ENCODE results near the gene ASTN2.

Gene ASTN2

DNA sequence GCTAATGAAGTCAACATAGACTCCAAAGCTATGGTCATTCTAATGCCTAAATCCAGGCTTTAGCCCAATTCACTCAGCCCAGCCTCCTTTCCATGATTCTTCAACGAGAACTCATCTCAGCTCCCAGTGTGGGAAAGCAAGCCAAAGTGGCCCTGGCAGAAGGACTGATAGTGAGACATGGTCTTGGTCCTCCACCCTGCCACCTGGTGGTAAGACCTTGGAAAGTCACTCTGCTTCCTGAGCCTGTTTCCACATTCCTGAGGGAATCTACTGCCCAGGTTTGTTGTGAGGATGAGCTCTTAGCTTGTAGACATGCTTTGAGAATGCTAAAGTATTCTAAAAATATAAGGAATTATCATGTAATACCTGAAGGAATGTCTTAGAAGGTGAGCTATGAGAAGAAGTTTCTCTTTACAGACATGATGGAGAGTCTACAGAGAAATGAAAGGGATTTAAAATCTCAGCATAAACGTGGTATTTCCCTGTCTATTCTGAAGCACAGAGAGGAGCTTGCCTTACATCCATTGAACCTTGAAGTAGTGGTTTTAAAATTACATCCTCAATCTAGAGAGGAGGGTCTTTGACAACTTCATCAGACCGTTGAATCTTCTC is 554.2 kb downstream of the ASTN2 start:
- H4K91ac ChIP-seq (ENCODE audit: low read depth, low read length, poor library complexity): no peak overlapping the region
- no peaks in the 10 kb centered on the region for H3K79me1 ChIP-seq (ENCODE audit: low read depth, low read length)
- H3K18ac ChIP-seq (ENCODE audit: low read length): no peak overlapping the region
- H2BK5ac ChIP-seq (ENCODE audit: low read length): no peak overlapping the region
- no peak overlapping the region for H3K9ac ChIP-seq (ENCODE audit: low read depth, low read length, poor library complexity)
- H2BK12ac ChIP-seq (ENCODE audit: low read length): no peak overlapping the region
- no peak overlapping the region for H2BK120ac ChIP-seq (ENCODE audit: low read depth, low read length)
- H3K9me3 ChIP-seq (replicated peaks in 1 of 2; ENCODE audit: control insufficient read depth in 2 of 2, insufficient read depth in 1 of 2, low read depth in 1 of 2, low read length in 2 of 2): no peaks in the 10 kb centered on the region
- H3K4me3 ChIP-seq (ENCODE audit: low read length in 2 of 2): no peak overlapping the region
- no peak overlapping the region for H2BK15ac ChIP-seq (ENCODE audit: low read length)
- no peak overlapping the region for H3K4me2 ChIP-seq (ENCODE audit: insufficient read depth, low read length, poor library complexity, severe bottlenecking)
- H3K27ac ChIP-seq (replicated peaks; ENCODE audit: low read length): no peak overlapping the region
- no peak overlapping the region for H3K23ac ChIP-seq (ENCODE audit: low read depth, low read length, poor library complexity)
- H3K4ac ChIP-seq (ENCODE audit: low read length): no peak overlapping the region
- no peak overlapping the region for H3K14ac ChIP-seq (ENCODE audit: low read length)
- H2AK5ac ChIP-seq (ENCODE audit: low read depth, low read length): no peak overlapping the region
- H2AFZ ChIP-seq (ENCODE audit: low read length): no peak overlapping the region
- no peak overlapping the region for H4K8ac ChIP-seq (ENCODE audit: low read depth, low read length)
- no peaks in the 10 kb centered on the region for H3K4me1 ChIP-seq (ENCODE audit: control insufficient read depth in 2 of 2, insufficient read depth in 1 of 2, low read depth in 1 of 2, low read length in 2 of 2)
- no peaks in the 10 kb centered on the region for H3K27me3 ChIP-seq (ENCODE audit: control insufficient read depth in 3 of 3, insufficient read depth in 3 of 3, low read depth in 1 of 3, low read length in 3 of 3)
- peak; percentile 69 for DNase-seq (ENCODE audit: low spot score)
- no CpG with 5 or more reads among the region's 3 CpGs for WGBS, 2 donors (ENCODE audit: extremely low coverage in 2 of 2, insufficient read length in 2 of 2, insufficient replicate concordance in 1 of 2)
- H3K36me3 ChIP-seq (replicated peaks in 1 of 2; ENCODE audit: control insufficient read depth in 2 of 2, insufficient read depth in 2 of 2, low read length in 2 of 2): no peaks in the 10 kb centered on the region

DNA sequence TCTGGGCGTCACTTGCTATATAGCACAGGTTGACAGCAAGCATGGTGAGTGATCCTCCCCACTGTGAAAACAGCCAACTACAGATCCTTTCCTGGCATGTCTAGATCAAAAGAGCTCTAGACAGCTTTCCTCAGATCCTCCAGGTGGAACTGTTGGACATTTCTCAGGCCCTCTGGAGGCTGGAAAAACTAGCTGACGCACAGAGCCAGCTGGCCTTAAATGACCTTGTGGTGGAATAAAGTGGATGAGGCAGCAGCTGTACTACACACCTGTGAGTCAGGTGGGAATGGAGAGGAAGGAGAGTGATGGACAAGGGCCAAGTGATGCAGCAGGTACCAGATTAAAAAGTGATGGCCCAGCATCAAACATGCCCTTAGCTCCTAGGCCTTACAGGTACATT is 555.1 kb downstream of the ASTN2 start:
- no peak for DNase-seq (ENCODE audit: low spot score)
- Histone ChIP-seq H2BK15ac (ENCODE audit: low read length) (no peak overlapping the region), H2AFZ (ENCODE audit: low read length) (no peak overlapping the region), H3K14ac (ENCODE audit: low read length) (no peak overlapping the region), H3K27me3 (ENCODE audit: control insufficient read depth in 3 of 3, insufficient read depth in 3 of 3, low read depth in 1 of 3, low read length in 3 of 3) (no peaks in the 10 kb centered on the region), H2BK5ac (ENCODE audit: low read length) (no peak overlapping the region), H4K8ac (ENCODE audit: low read depth, low read length) (no peak overlapping the region), H3K4ac (ENCODE audit: low read length) (no peak overlapping the region), H3K4me3 (ENCODE audit: low read length in 2 of 2) (no peak overlapping the region), H3K4me1 (ENCODE audit: control insufficient read depth in 2 of 2, insufficient read depth in 1 of 2, low read depth in 1 of 2, low read length in 2 of 2) (no peaks in the 10 kb centered on the region), H3K79me1 (ENCODE audit: low read depth, low read length) (no peaks in the 10 kb centered on the region), H3K27ac (replicated peaks; ENCODE audit: low read length) (no peak overlapping the region), H3K4me2 (ENCODE audit: insufficient read depth, low read length, poor library complexity, severe bottlenecking) (no peak overlapping the region), H2AK5ac (ENCODE audit: low read depth, low read length) (no peak overlapping the region), H2BK120ac (ENCODE audit: low read depth, low read length) (no peak overlapping the region), H3K18ac (ENCODE audit: low read length) (no peak overlapping the region), H3K9me3 (replicated peaks in 1 of 2; ENCODE audit: control insufficient read depth in 2 of 2, insufficient read depth in 1 of 2, low read depth in 1 of 2, low read length in 2 of 2) (no peaks in the 10 kb centered on the region), H3K36me3 (replicated peaks in 1 of 2; ENCODE audit: control insufficient read depth in 2 of 2, insufficient read depth in 2 of 2, low read length in 2 of 2) (no peaks in the 10 kb centered on the region), H2BK12ac (ENCODE audit: low read length) (no peak overlapping the region), H3K23ac (ENCODE audit: low read depth, low read length, poor library complexity) (no peak overlapping the region), H4K91ac (ENCODE audit: low read depth, low read length, poor library complexity) (no peak overlapping the region), H3K9ac (ENCODE audit: low read depth, low read length, poor library complexity) (no peak overlapping the region)
- WGBS, 2 donors (ENCODE audit: extremely low coverage in 2 of 2, insufficient read length in 2 of 2, insufficient replicate concordance in 1 of 2): no CpG with 5 or more reads among the region's 2 CpGs

GRCh38 chr9:116857321-116857720 is 557.5 kb downstream of the ASTN2 start:
- no peak overlapping the region for H2BK15ac ChIP-seq (ENCODE audit: low read length)
- H3K27ac ChIP-seq (replicated peaks; ENCODE audit: low read length): no peak overlapping the region
- H2BK12ac ChIP-seq (ENCODE audit: low read length): no peak overlapping the region
- no peak overlapping the region for H4K91ac ChIP-seq (ENCODE audit: low read depth, low read length, poor library complexity)
- no peak overlapping the region for H4K8ac ChIP-seq (ENCODE audit: low read depth, low read length)
- no peak for DNase-seq (ENCODE audit: low spot score)
- no peak overlapping the region for H2BK5ac ChIP-seq (ENCODE audit: low read length)
- no peak overlapping the region for H3K4me2 ChIP-seq (ENCODE audit: insufficient read depth, low read length, poor library complexity, severe bottlenecking)
- H3K9me3 ChIP-seq (replicated peaks in 1 of 2; ENCODE audit: control insufficient read depth in 2 of 2, insufficient read depth in 1 of 2, low read depth in 1 of 2, low read length in 2 of 2): no peaks in the 10 kb centered on the region
- H2AK5ac ChIP-seq (ENCODE audit: low read depth, low read length): no peak overlapping the region
- no peaks in the 10 kb centered on the region for H3K36me3 ChIP-seq (replicated peaks in 1 of 2; ENCODE audit: control insufficient read depth in 2 of 2, insufficient read depth in 2 of 2, low read length in 2 of 2)
- no peak overlapping the region for H3K9ac ChIP-seq (ENCODE audit: low read depth, low read length, poor library complexity)
- WGBS, 2 donors (ENCODE audit: extremely low coverage in 2 of 2, insufficient read length in 2 of 2, insufficient replicate concordance in 1 of 2): no CpG with 5 or more reads among the region's 2 CpGs
- peaks cover 0 to 3% (median 0%) of the 10 kb centered on the region in 3 experiments for H3K27me3 ChIP-seq (ENCODE audit: control insufficient read depth in 3 of 3, insufficient read depth in 3 of 3, low read depth in 1 of 3, low read length in 3 of 3)
- no peaks in the 10 kb centered on the region for H3K4me1 ChIP-seq (ENCODE audit: control insufficient read depth in 2 of 2, insufficient read depth in 1 of 2, low read depth in 1 of 2, low read length in 2 of 2)
- H3K14ac ChIP-seq (ENCODE audit: low read length): no peak overlapping the region
- H3K23ac ChIP-seq (ENCODE audit: low read depth, low read length, poor library complexity): no peak overlapping the region
- H3K79me1 ChIP-seq (ENCODE audit: low read depth, low read length): no peaks in the 10 kb centered on the region
- H3K18ac ChIP-seq (ENCODE audit: low read length): no peak overlapping the region
- H2AFZ ChIP-seq (ENCODE audit: low read length): no peak overlapping the region
- no peak overlapping the region for H3K4ac ChIP-seq (ENCODE audit: low read length)
- no peak overlapping the region for H3K4me3 ChIP-seq (ENCODE audit: low read length in 2 of 2)
- no peak overlapping the region for H2BK120ac ChIP-seq (ENCODE audit: low read depth, low read length)

DNA sequence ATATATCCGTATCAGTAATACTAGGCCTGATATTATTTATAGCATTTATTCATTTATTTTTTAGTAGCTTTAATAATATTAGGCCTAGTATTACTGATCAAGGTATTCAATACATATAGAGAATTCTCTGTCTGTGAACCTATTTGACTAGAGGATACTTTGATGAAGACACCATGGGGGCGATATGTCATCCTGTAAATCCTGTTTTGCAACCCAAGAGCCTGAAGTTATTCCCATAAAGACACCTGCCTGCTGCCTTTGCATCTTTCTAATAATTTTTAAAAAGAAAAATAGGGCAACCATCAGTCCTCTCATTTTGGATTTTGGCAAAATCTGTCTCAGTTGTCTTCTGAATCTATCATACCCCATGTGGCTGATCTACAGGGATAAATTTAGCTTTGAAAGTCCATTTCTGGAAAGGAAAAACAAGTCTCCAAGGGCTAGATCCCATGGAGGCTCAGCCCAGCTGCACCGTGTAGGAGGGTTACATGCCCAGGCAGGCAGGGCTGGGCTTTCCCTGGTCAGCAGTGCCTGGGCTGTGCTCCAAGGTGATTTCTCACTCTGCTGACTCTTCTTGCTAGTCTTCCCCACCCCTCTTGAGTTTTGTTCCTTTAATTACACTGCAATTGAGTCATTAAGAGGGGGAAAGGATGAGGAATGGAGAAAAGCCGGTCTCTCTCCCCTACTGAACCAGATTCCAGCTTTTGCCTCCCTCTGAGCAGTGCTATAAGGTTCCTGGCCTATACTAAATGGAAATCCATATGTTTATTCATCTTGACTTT is 558.8 kb downstream of the ASTN2 start:
- H2BK5ac ChIP-seq (ENCODE audit: low read length): no peak overlapping the region
- H3K23ac ChIP-seq (ENCODE audit: low read depth, low read length, poor library complexity): no peak overlapping the region
- no peak overlapping the region for H2BK15ac ChIP-seq (ENCODE audit: low read length)
- no peaks in the 10 kb centered on the region for H3K79me1 ChIP-seq (ENCODE audit: low read depth, low read length)
- peaks cover 0 to 3% (median 0%) of the 10 kb centered on the region in 3 experiments for H3K27me3 ChIP-seq (ENCODE audit: control insufficient read depth in 3 of 3, insufficient read depth in 3 of 3, low read depth in 1 of 3, low read length in 3 of 3)
- no peak overlapping the region for H4K91ac ChIP-seq (ENCODE audit: low read depth, low read length, poor library complexity)
- no peak overlapping the region for H2AFZ ChIP-seq (ENCODE audit: low read length)
- DNase-seq (ENCODE audit: low spot score): no peak
- no peak overlapping the region for H3K4me2 ChIP-seq (ENCODE audit: insufficient read depth, low read length, poor library complexity, severe bottlenecking)
- H3K4ac ChIP-seq (ENCODE audit: low read length): no peak overlapping the region
- no peaks in the 10 kb centered on the region for H3K36me3 ChIP-seq (replicated peaks in 1 of 2; ENCODE audit: control insufficient read depth in 2 of 2, insufficient read depth in 2 of 2, low read length in 2 of 2)
- no peak overlapping the region for H3K27ac ChIP-seq (replicated peaks; ENCODE audit: low read length)
- H2AK5ac ChIP-seq (ENCODE audit: low read depth, low read length): no peak overlapping the region
- no peak overlapping the region for H3K4me3 ChIP-seq (ENCODE audit: low read length in 2 of 2)
- no CpG with 5 or more reads among the region's 4 CpGs for WGBS, 2 donors (ENCODE audit: extremely low coverage in 2 of 2, insufficient read length in 2 of 2, insufficient replicate concordance in 1 of 2)
- H3K18ac ChIP-seq (ENCODE audit: low read length): no peak overlapping the region
- no peak overlapping the region for H2BK120ac ChIP-seq (ENCODE audit: low read depth, low read length)
- H4K8ac ChIP-seq (ENCODE audit: low read depth, low read length): no peak overlapping the region
- H3K9ac ChIP-seq (ENCODE audit: low read depth, low read length, poor library complexity): no peak overlapping the region
- H3K4me1 ChIP-seq (ENCODE audit: control insufficient read depth in 2 of 2, insufficient read depth in 1 of 2, low read depth in 1 of 2, low read length in 2 of 2): no peaks in the 10 kb centered on the region
- H3K14ac ChIP-seq (ENCODE audit: low read length): no peak overlapping the region
- no peaks in the 10 kb centered on the region for H3K9me3 ChIP-seq (replicated peaks in 1 of 2; ENCODE audit: control insufficient read depth in 2 of 2, insufficient read depth in 1 of 2, low read depth in 1 of 2, low read length in 2 of 2)
- no peak overlapping the region for H2BK12ac ChIP-seq (ENCODE audit: low read length)
